CD14-positive monocyte (primary cell): Measurements from ENCODE around the gene CCDC188. TPM values are rescaled to one million over a fixed set of nuclear protein-coding genes. Genes with fewer than 3 reads are reported as not detected.

Experiments used
- DNase-seq, 3 donors: peaks; one replicate each; pipeline ENCODE4 v3.0.0-alpha.2; 2011 to 2022
- H2AFZ ChIP-seq: 2 replicates; pipeline ENCODE4 v1.6.0; 2012; ENCODE audit warnings: mild to moderate bottlenecking, low read depth, low read length, inconsistent platforms; ENCODE audit not compliant: insufficient read depth, poor library complexity, severe bottlenecking
- H3K27ac ChIP-seq, 2 donors: 1 replicate in 1 of 2; 2 replicates in 1 of 2; pipeline ENCODE4 v1.5.1; 2012 to 2013; ENCODE audit warnings: low read length in 2 of 2, control low read depth in 1 of 2, inconsistent platforms in 1 of 2, low read depth in 1 of 2, mild to moderate bottlenecking in 1 of 2
- H3K27me3 ChIP-seq, 2 donors: one replicate each; pipeline versions ENCODE4 v1.6.0 to v1.6.1; 2011 to 2013; ENCODE audit warnings: low read length in 2 of 2; ENCODE audit not compliant: control insufficient read depth in 2 of 2, insufficient read depth in 2 of 2
- H3K36me3 ChIP-seq, 2 donors: replicated peaks in 1 of 2; 1 replicate in 1 of 2; 2 replicates in 1 of 2; pipeline versions ENCODE4 v1.5.1 to v1.6.1; 2012 to 2013; ENCODE audit warnings: low read length in 2 of 2, control low read depth in 1 of 2, inconsistent platforms in 1 of 2, mild to moderate bottlenecking in 1 of 2; ENCODE audit not compliant: insufficient read depth in 2 of 2, control insufficient read depth in 1 of 2
- H3K4me1 ChIP-seq, 2 donors: 1 replicate in 1 of 2; 2 replicates in 1 of 2; pipeline versions ENCODE4 v1.5.1 to v1.6.1; 2012 to 2013; ENCODE audit warnings: low read length in 2 of 2, control low read depth in 1 of 2, inconsistent platforms in 1 of 2, mild to moderate bottlenecking in 1 of 2, moderate library complexity in 1 of 2; ENCODE audit not compliant: insufficient read depth in 2 of 2, control insufficient read depth in 1 of 2
- H3K4me2 ChIP-seq: replicated peaks from 2 replicates; pipeline ENCODE3; 2012; ENCODE audit warnings: low read length, moderate library complexity, mild to moderate bottlenecking; ENCODE audit not compliant: poor library complexity, severe bottlenecking; ENCODE audit errors: extremely low read depth
- H3K4me3 ChIP-seq, 3 experiments: fragments of 200-600 bp in 1 of 3; sonication (generic) in 1 of 3; replicated peaks in 1 of 3; 1 replicate in 2 of 3; 2 replicates in 1 of 3; pipeline ENCODE4 v1.5.1; 2011 to 2013; ENCODE audit warnings: low read length in 3 of 3, mild to moderate bottlenecking in 3 of 3, control low read depth in 2 of 3, low read depth in 2 of 3, inconsistent platforms in 1 of 3, moderate library complexity in 1 of 3
- H3K79me2 ChIP-seq: 2 replicates; pipeline ENCODE4 v1.6.0; 2012; ENCODE audit warnings: mild to moderate bottlenecking, control low read depth, inconsistent platforms, low read length, moderate library complexity; ENCODE audit not compliant: insufficient read depth
- H3K9ac ChIP-seq: 2 replicates; pipeline ENCODE4 v1.6.0; 2017; ENCODE audit warnings: low read length, mild to moderate bottlenecking; ENCODE audit not compliant: insufficient read depth, poor library complexity, severe bottlenecking
- H3K9me3 ChIP-seq, 2 donors: replicated peaks in 1 of 2; 1 replicate in 1 of 2; 2 replicates in 1 of 2; pipeline versions ENCODE4 v1.5.1 to v1.6.1; 2012 to 2013; ENCODE audit warnings: low read length in 2 of 2, control low read depth in 1 of 2; ENCODE audit not compliant: control insufficient read depth in 1 of 2, insufficient read depth in 1 of 2
- H4K20me1 ChIP-seq: 2 replicates; pipeline ENCODE4 v1.6.0; 2012; ENCODE audit warnings: mild to moderate bottlenecking, low read length, control low read depth, moderate library complexity; ENCODE audit not compliant: insufficient read depth
- H3K27ac Mint-ChIP-seq, 7 donors: one replicate each; pipeline ENCODE4 v1.8.0; 2020; ENCODE audit warnings: mild to moderate bottlenecking in 7 of 7, mixed read lengths in 7 of 7, moderate library complexity in 6 of 7, inconsistent platforms in 2 of 7
- H3K27me3 Mint-ChIP-seq, 3 donors: one replicate each; pipeline ENCODE4 v1.8.0; 2021 to 2022; ENCODE audit warnings: low read depth in 3 of 3, mild to moderate bottlenecking in 3 of 3, mixed read lengths in 3 of 3, moderate library complexity in 3 of 3, inconsistent platforms in 1 of 3
- H3K36me3 Mint-ChIP-seq, 2 donors: one replicate each; pipeline ENCODE4 v1.8.0; 2020; ENCODE audit warnings: mixed read lengths in 2 of 2, inconsistent platforms in 1 of 2, mild to moderate bottlenecking in 1 of 2
- H3K4me1 Mint-ChIP-seq: one replicate; pipeline ENCODE4 v1.8.0; 2020; ENCODE audit warnings: mild to moderate bottlenecking, mixed read lengths
- H3K4me3 Mint-ChIP-seq, 2 donors: one replicate each; pipeline ENCODE4 v1.8.0; 2020; ENCODE audit warnings: mild to moderate bottlenecking in 2 of 2, mixed read lengths in 2 of 2, moderate library complexity in 1 of 2
- H3K9me3 Mint-ChIP-seq, 7 donors: one replicate each; pipeline ENCODE4 v1.8.0; 2020 to 2022; ENCODE audit warnings: mixed read lengths in 7 of 7, mild to moderate bottlenecking in 6 of 7, moderate library complexity in 6 of 7, inconsistent platforms in 2 of 7
- CTCF ChIP-seq: fragments of 200-600 bp; IDR thresholded peaks from one replicate; pipeline ENCODE4 v1.8.0; 2022; ENCODE audit warnings: antibody characterized with exemption, mild to moderate bottlenecking
- WGBS: methylation state at CpG from one replicate; pipeline ENCODE4 v1.1.5; 2013; ENCODE audit warnings: missing lambda C conversion rate; ENCODE audit not compliant: insufficient coverage; 5-methylcytosine and 5-hydroxymethylcytosine counted together
- intact Hi-C, 2 donors: fragments of 100-400 bp; cut with micrococcal nuclease; formaldehyde crosslinking; loops; one replicate each; pipeline versions ENCODE4 v1.15.0 to v1.15.1; 2023
- polyA plus RNA-seq, 3 donors: library from polyadenylated mRNA; depleted of rRNA in 1 of 3; unstranded in 2 of 3; stranded (reverse) in 1 of 3; fragments of 300-500 nt in 2 of 3; fragments of >200 nt in 1 of 3; fragmentation: Illumina TruSeq in 2 of 3; gene quantifications; 1 replicate in 2 of 3; 2 replicates in 1 of 3; pipeline ENCODE4 v1.2.3, GENCODE V29; 2012 to 2021

Gene CCDC188
- polyA plus RNA-seq, 3 donors = 0.15 TPM; not detected in 2

GRCh38 chr22:20192972-20193760 lies 42.3 kb upstream of the CCDC188 start:
- Mint-ChIP-seq H3K27me3 (peaks cover 0 to 4% (median 0%) of the 10 kb centered on the region in 3 donors), H3K4me3 (no peak overlapping the region), H3K27ac (no peak overlapping the region), H3K36me3 (no peaks in the 10 kb centered on the region), H3K9me3 (no peaks in the 10 kb centered on the region), H3K4me1 (no peaks in the 10 kb centered on the region)
- Histone ChIP-seq H3K9me3 (no peaks in the 10 kb centered on the region), H2AFZ (no peak overlapping the region), H3K36me3 (no peaks in the 10 kb centered on the region), H3K9ac (no peak overlapping the region), H3K4me3 (no peak overlapping the region), H3K4me1 (no peaks in the 10 kb centered on the region), H3K27me3 (no peaks in the 10 kb centered on the region), H3K27ac (no peak overlapping the region), H3K79me2 (no peaks in the 10 kb centered on the region), H4K20me1 (no peaks in the 10 kb centered on the region), H3K4me2 (no peak overlapping the region)
- no peak for DNase-seq
- intact Hi-C loops = no loop called here
- no peak for TF ChIP-seq CTCF
- 84% methylated on average over 12 of the region's 20 CpGs for WGBS

- Histone ChIP-seq H3K27ac (no peak overlapping the region), H3K4me2 (no peak overlapping the region), H3K9ac (no peak overlapping the region), H4K20me1 (no peaks in the 10 kb centered on the region), H3K4me1 (no peaks in the 10 kb centered on the region), H3K79me2 (no peaks in the 10 kb centered on the region), H2AFZ (no peak overlapping the region), H3K27me3 (no peaks in the 10 kb centered on the region), H3K4me3 (no peak overlapping the region), H3K36me3 (no peaks in the 10 kb centered on the region), H3K9me3 (no peaks in the 10 kb centered on the region)
- H3K27ac Mint-ChIP-seq = no peak overlapping the region
- intact Hi-C loops = no loop called here
- H3K36me3 Mint-ChIP-seq = no peaks in the 10 kb centered on the region
- no peaks in the 10 kb centered on the region for H3K4me1 Mint-ChIP-seq
- TF ChIP-seq CTCF = no peak
- WGBS = 96% methylated on average over 4 of the region's 10 CpGs
- no peak for DNase-seq
- H3K27me3 Mint-ChIP-seq = peaks cover 0 to 6% (median 0%) of the 10 kb centered on the region in 3 donors
- no peak overlapping the region for H3K4me3 Mint-ChIP-seq
- no peaks in the 10 kb centered on the region for H3K9me3 Mint-ChIP-seq
Measured at GRCh38 chr22:20192293-20192971, 41.6 kb upstream of the CCDC188 start.
